ENCODE measurements around the gene RMI2. TPM values are rescaled to one million over a fixed set of nuclear protein-coding genes. Genes with fewer than 3 reads are reported as not detected.
"Not testable (repeated sequence)": the region's sequence is repeated elsewhere in the genome, so short reads cannot be mapped to it uniquely, and the experiment has no call there.

The RMI2 gene
- total RNA-seq, 1 donor from 2014 or later: 10.5 TPM

DNA sequence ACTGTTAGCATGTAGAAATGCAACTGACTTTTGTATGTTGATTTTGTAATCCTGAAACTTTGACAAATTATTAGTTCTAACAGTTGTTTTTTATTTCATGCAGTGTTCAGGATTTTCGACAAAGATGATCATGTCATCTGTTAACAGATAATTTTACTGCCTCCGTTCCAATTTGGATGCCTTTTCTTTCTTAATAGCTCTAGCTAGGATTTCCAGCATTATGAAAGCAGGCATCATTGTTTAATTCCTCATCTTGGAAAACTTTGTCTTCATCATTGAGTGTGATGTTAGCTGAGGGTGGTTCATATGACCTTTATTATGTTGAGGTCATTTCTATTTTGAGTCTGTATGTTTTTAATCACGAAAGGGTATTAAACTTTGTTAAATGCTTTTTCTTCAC lies 31.9 kb downstream of the RMI2 start:
- H3K9me3 Mint-ChIP-seq (ENCODE audit: unreplicated experiment): no peaks in the 10 kb centered on the region
- TF ChIP-seq, protein P1, sequence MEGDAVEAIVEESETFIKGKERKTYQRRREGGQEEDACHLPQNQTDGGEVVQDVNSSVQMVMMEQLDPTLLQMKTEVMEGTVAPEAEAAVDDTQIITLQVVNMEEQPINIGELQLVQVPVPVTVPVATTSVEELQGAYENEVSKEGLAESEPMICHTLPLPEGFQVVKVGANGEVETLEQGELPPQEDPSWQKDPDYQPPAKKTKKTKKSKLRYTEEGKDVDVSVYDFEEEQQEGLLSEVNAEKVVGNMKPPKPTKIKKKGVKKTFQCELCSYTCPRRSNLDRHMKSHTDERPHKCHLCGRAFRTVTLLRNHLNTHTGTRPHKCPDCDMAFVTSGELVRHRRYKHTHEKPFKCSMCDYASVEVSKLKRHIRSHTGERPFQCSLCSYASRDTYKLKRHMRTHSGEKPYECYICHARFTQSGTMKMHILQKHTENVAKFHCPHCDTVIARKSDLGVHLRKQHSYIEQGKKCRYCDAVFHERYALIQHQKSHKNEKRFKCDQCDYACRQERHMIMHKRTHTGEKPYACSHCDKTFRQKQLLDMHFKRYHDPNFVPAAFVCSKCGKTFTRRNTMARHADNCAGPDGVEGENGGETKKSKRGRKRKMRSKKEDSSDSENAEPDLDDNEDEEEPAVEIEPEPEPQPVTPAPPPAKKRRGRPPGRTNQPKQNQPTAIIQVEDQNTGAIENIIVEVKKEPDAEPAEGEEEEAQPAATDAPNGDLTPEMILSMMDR (IDR thresholded peaks at IDR 0.05; ENCODE audit: unreplicated experiment): no peak
- no peak overlapping the region for H3K4me3 Mint-ChIP-seq (ENCODE audit: unreplicated experiment)
- H3K27ac Mint-ChIP-seq (ENCODE audit: unreplicated experiment): no peak overlapping the region
- no peaks in the 10 kb centered on the region for H3K36me3 Mint-ChIP-seq (ENCODE audit: low read depth, unreplicated experiment)
- peaks cover 4% of the 10 kb centered on the region for H3K27me3 Mint-ChIP-seq (ENCODE audit: unreplicated experiment)
- DNase-seq (ENCODE audit: low spot score): no peak
- H3K4me1 Mint-ChIP-seq (ENCODE audit: unreplicated experiment): no peaks in the 10 kb centered on the region

DNA sequence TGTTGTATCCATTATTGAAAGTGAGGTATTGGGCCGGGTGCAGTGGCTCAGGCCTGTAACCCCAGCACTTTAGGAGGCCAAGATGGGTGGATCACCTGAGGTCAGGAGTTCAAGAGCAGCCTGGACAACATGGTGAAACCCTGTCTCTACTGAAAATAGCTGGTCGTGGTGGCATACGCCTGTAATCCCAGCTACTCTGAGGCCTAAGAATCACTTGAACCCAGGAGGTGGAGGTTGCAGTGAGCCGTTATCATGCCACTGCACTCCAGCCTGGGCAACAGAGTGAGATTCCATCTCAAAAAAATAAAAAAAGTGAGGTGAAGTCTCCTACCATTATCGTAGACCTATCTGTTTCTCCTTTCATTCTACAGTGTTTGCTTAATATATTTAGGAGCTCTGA lies 33.7 kb downstream of the RMI2 start:
- H3K4me1 Mint-ChIP-seq (ENCODE audit: unreplicated experiment); H3K36me3 Mint-ChIP-seq (ENCODE audit: low read depth, unreplicated experiment); H3K27me3 Mint-ChIP-seq (ENCODE audit: unreplicated experiment); DNase-seq (ENCODE audit: low spot score); H3K27ac Mint-ChIP-seq (ENCODE audit: unreplicated experiment); H3K9me3 Mint-ChIP-seq (ENCODE audit: unreplicated experiment); H3K4me3 Mint-ChIP-seq (ENCODE audit: unreplicated experiment): not testable (repeated sequence)

DNA sequence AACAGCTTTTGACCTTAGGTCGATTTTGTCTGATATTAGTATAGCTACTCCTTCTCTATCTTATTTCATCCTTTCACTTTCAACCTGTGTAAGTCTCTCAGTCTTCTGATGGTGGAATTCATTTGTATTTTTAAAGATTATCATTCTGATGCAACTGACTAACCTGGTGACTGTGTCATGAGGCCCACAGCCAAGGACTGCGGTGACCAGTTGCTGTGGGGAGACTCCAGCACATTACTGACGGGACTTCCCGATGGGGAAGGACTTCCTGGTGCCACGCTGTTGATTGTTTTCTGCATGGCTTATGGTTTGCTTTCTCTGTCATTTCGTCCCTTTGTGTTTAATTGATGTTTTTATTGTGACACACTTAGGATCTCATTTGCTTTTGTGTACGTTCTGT lies 34.2 kb downstream of the RMI2 start:
- H3K9me3 Mint-ChIP-seq (ENCODE audit: unreplicated experiment): no peaks in the 10 kb centered on the region
- H3K36me3 Mint-ChIP-seq (ENCODE audit: low read depth, unreplicated experiment): no peaks in the 10 kb centered on the region
- peaks cover 2% of the 10 kb centered on the region for H3K27me3 Mint-ChIP-seq (ENCODE audit: unreplicated experiment)
- no peak for DNase-seq (ENCODE audit: low spot score)
- no peak overlapping the region for H3K4me3 Mint-ChIP-seq (ENCODE audit: unreplicated experiment)
- H3K27ac Mint-ChIP-seq (ENCODE audit: unreplicated experiment): no peak overlapping the region
- TF ChIP-seq, protein P1 (IDR thresholded peaks at IDR 0.05; ENCODE audit: unreplicated experiment): no peak
- H3K4me1 Mint-ChIP-seq (ENCODE audit: unreplicated experiment): no peaks in the 10 kb centered on the region

DNA sequence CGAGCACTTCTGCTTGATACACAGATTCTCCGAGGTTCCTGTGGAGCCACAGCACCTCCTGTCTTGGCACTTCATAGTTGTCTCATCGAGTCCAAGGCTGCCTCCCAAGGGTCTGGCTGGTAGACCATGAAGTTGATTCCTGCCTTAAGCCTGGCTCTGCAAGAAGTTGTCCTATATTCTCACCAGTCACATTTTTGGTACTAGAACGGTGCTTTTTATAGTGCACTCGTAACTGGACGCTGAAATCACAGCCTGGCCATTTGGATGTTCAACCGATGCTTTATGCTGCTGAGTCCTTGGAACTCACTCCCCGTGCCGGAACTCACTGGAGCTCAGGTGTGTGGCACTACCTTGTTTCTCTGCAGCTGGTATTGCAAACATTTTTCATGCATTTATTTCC lies 35.6 kb downstream of the RMI2 start:
- no peak for DNase-seq (ENCODE audit: low spot score)
- Mint-ChIP-seq H3K27me3 (ENCODE audit: unreplicated experiment) (peaks cover 2% of the 10 kb centered on the region), H3K4me3 (ENCODE audit: unreplicated experiment) (no peak overlapping the region), H3K4me1 (ENCODE audit: unreplicated experiment) (no peaks in the 10 kb centered on the region), H3K36me3 (ENCODE audit: low read depth, unreplicated experiment) (no peaks in the 10 kb centered on the region), H3K9me3 (ENCODE audit: unreplicated experiment) (no peaks in the 10 kb centered on the region), H3K27ac (ENCODE audit: unreplicated experiment) (no peak overlapping the region)
- TF ChIP-seq, protein P1 (IDR thresholded peaks at IDR 0.05; ENCODE audit: unreplicated experiment): no peak

DNA sequence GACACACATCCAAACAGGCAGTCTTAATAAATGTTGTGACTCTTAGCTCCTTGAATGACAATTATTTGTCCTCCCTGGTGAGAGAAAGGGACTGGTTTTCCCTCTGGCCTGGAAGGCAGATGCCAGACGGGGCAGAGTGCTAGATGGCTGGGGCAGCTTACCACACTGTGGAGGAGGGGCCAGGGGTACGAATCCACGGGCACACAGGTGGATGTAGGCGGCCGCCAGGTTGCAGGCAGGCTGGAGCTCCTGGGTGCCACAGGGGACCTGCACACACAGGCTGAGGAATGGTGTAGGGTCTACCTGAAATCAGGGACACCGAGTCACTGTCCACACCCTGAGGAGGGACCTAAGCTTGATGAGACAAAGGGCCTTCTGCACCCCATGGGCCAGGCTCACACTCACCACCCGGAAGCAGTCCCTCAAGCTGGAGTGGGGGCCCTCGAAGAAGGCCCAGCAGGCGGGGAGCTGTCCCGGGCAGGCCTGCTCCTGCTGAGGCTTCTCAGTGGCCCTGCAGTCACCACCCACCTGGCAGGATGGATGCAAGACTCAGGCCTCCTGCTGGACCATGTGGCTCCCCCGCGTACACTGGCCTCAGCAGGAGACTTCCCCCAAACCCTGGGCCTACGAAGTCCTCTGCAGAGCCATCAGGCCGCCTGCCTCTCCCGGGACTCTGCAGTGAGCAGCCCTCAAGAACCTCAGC lies 38.4 kb downstream of the RMI2 start:
- H3K27ac Mint-ChIP-seq (ENCODE audit: unreplicated experiment): no peak overlapping the region
- peaks cover 8% of the 10 kb centered on the region for H3K27me3 Mint-ChIP-seq (ENCODE audit: unreplicated experiment)
- H3K4me3 Mint-ChIP-seq (ENCODE audit: unreplicated experiment): no peak overlapping the region

More for the DNA sequence above, 38.4 kb downstream of the RMI2 start:
- TF ChIP-seq, protein P1 (IDR thresholded peaks at IDR 0.05; ENCODE audit: unreplicated experiment): no peak
- Mint-ChIP-seq H3K9me3 (ENCODE audit: unreplicated experiment) (no peaks in the 10 kb centered on the region), H3K4me1 (ENCODE audit: unreplicated experiment) (no peaks in the 10 kb centered on the region), H3K36me3 (ENCODE audit: low read depth, unreplicated experiment) (no peaks in the 10 kb centered on the region)
- no peak for DNase-seq (ENCODE audit: low spot score)
